Neutrophil (primary cell): ENCODE measurements around the gene TXN.
"Not testable (repeated sequence)": the region's sequence is repeated elsewhere in the genome, so short reads cannot be mapped to it uniquely, and the experiment has no call there.

Source experiments
- H3K27ac ChIP-seq: fragments of 200-600 bp; sonication (generic); 2 replicates; pipeline ENCODE4 v1.5.1; 2016; ENCODE audit warnings: mild to moderate bottlenecking, moderate library complexity
- H3K27me3 ChIP-seq: fragments of 200-600 bp; sonication (generic); 2 replicates; pipeline ENCODE4 v1.6.0; 2016; ENCODE audit warnings: mild to moderate bottlenecking
- H3K36me3 ChIP-seq: fragments of 200-600 bp; sonication (generic); 2 replicates; pipeline ENCODE4 v1.5.1; 2017
- H3K4me1 ChIP-seq, 2 experiments: fragments of 200-600 bp in 1 of 2; sonication (generic) in 1 of 2; 1 replicate in 1 of 2; 2 replicates in 1 of 2; pipeline versions ENCODE4 v1.5.1 to v1.6.1; 2013 to 2016; ENCODE audit warnings: low read depth in 1 of 2, low read length in 1 of 2, mild to moderate bottlenecking in 1 of 2, moderate library complexity in 1 of 2; ENCODE audit not compliant: control insufficient read depth in 1 of 2, insufficient read depth in 1 of 2
- H3K4me3 ChIP-seq, 2 experiments: fragments of 200-600 bp in 1 of 2; sonication (generic) in 1 of 2; 1 replicate in 1 of 2; 2 replicates in 1 of 2; pipeline ENCODE4 v1.5.1; 2013 to 2016; ENCODE audit warnings: low read depth in 1 of 2, low read length in 1 of 2, mild to moderate bottlenecking in 1 of 2, moderate library complexity in 1 of 2
- H3K9me3 ChIP-seq: fragments of 200-600 bp; sonication (generic); 2 replicates; pipeline ENCODE4 v1.5.1; 2016
- CTCF ChIP-seq: fragments of 200-600 bp; sonication (generic); IDR thresholded peaks from 2 replicates; pipeline ENCODE4 v1.5.1; 2016; ENCODE audit warnings: antibody characterized with exemption

TXN gene

GRCh38 chr9:110257097-110257841 is 962 bp upstream of the TXN start:
- H3K4me3 ChIP-seq = peak overlapping the region; percentile 94
- no peaks in the 10 kb centered on the region for H3K9me3 ChIP-seq
- peak overlapping the region; percentile 95 for H3K27ac ChIP-seq
- no peaks in the 10 kb centered on the region for H3K36me3 ChIP-seq
- no peaks in the 10 kb centered on the region for H3K27me3 ChIP-seq
- peaks cover 46 to 56% of the 10 kb centered on the region in 2 experiments for H3K4me1 ChIP-seq
- no peak for TF ChIP-seq CTCF

GRCh38 chr9:110255463-110256379 is 586 bp downstream of the TXN start:
- H3K9me3 ChIP-seq = no peaks in the 10 kb centered on the region
- H3K4me3 ChIP-seq = peak overlapping the region; percentile 94
- peaks cover under 1% of the 10 kb centered on the region for H3K36me3 ChIP-seq
- H3K27me3 ChIP-seq = no peaks in the 10 kb centered on the region
- TF ChIP-seq CTCF = no peak
- H3K4me1 ChIP-seq = peaks cover 46 to 61% of the 10 kb centered on the region in 2 experiments
- H3K27ac ChIP-seq = peak overlapping the region; percentile 95

GRCh38 chr9:110255034-110255462 is 1.3 kb downstream of the TXN start:
- Histone ChIP-seq H3K27me3 (no peaks in the 10 kb centered on the region), H3K9me3 (no peaks in the 10 kb centered on the region), H3K36me3 (peaks cover 8% of the 10 kb centered on the region), H3K4me1 (peaks cover 46 to 61% of the 10 kb centered on the region in 2 experiments), H3K27ac (peak overlapping the region; percentile 95), H3K4me3 (peak overlapping the region; percentile 94)
- no peak for TF ChIP-seq CTCF

- H3K4me3 ChIP-seq = peak overlapping the region; percentile 94
- H3K36me3 ChIP-seq = peaks cover 13% of the 10 kb centered on the region
- no peaks in the 10 kb centered on the region for H3K27me3 ChIP-seq
- peak overlapping the region; percentile 95 for H3K27ac ChIP-seq
- no peak for TF ChIP-seq CTCF
- no peaks in the 10 kb centered on the region for H3K9me3 ChIP-seq
- H3K4me1 ChIP-seq = peaks cover 46 to 61% of the 10 kb centered on the region in 2 experiments
These were observed 1.8 kb downstream of the TXN start for GRCh38 chr9:110254500-110254899.

- TF ChIP-seq CTCF = no peak
- H3K4me3 ChIP-seq = no peak overlapping the region
- H3K27ac ChIP-seq = peak overlapping the region; percentile 21
These were observed 3.7 kb downstream of the TXN start for GRCh38 chr9:110252509-110253139.

GRCh38 chr9:110251770-110252169 is 4.5 kb downstream of the TXN start:
- H3K4me3 ChIP-seq, H3K27ac ChIP-seq, H3K9me3 ChIP-seq, H3K27me3 ChIP-seq: not testable (repeated sequence)
- Histone ChIP-seq H3K36me3 (peaks cover 38% of the 10 kb centered on the region), H3K4me1 (peaks cover 26 to 42% of the 10 kb centered on the region in 2 experiments)

More at GRCh38 chr9:110252509-110253139, 3.7 kb downstream of the TXN start:
- no peaks in the 10 kb centered on the region for H3K9me3 ChIP-seq
- H3K4me1 ChIP-seq = peaks cover 33 to 49% of the 10 kb centered on the region in 2 experiments
- H3K27me3 ChIP-seq = no peaks in the 10 kb centered on the region
- peaks cover 29% of the 10 kb centered on the region for H3K36me3 ChIP-seq
